PC-9 (cell line): Measurements from ENCODE around the gene BARX1. TPM values are rescaled to one million over a fixed set of nuclear protein-coding genes. Genes with fewer than 3 reads are reported as not detected.

Source experiments
- BruUV-seq: library from RNA; stranded (reverse); fragments of 400-500 nt; replicated peaks from 2 replicates; lab custom pipeline; 2021; lab: Mats Ljungman, UMichigan
- CTCF ChIA-PET: fragments of 300-600 bp; sonication (Branson Sonifier 250); formaldehyde crosslinking; loops from one replicate; lab custom pipeline; 2022; ENCODE audit warnings: antibody characterized with exemption; lab: Charles Lee
- POLR2A ChIA-PET: fragments of 300-600 bp; sonication (Branson Sonifier 250); formaldehyde crosslinking; loops from one replicate; lab custom pipeline; 2022; ENCODE audit warnings: antibody characterized with exemption; ENCODE audit not compliant: unreplicated experiment; lab: Charles Lee
- DNase-seq, 2 experiments: peaks; one replicate each; pipeline versions ENCODE4 v3.0.0 to v3.0.0-alpha.2; 2015 to 2022; ENCODE audit warnings: mixed read lengths in 1 of 2
- H2AFZ ChIP-seq: fragments of 200-600 bp; sonication (generic); 2 replicates; pipeline ENCODE4 v1.8.1; 2017; ENCODE audit warnings: antibody characterized with exemption
- H3F3A ChIP-seq: fragments of 200-600 bp; sonication (generic); 2 replicates; pipeline ENCODE4 v1.8.1; 2017; ENCODE audit warnings: antibody characterized with exemption, mild to moderate bottlenecking, low read depth; ENCODE audit not compliant: insufficient read depth
- H3K27ac ChIP-seq: fragments of 200-600 bp; sonication (generic); 2 replicates; pipeline ENCODE4 v1.6.1; 2016; ENCODE audit warnings: mixed run types
- H3K27me3 ChIP-seq: fragments of 200-600 bp; sonication (generic); 2 replicates; pipeline ENCODE4 v1.6.1; 2016; ENCODE audit warnings: low read depth, mixed run types; ENCODE audit not compliant: insufficient read depth
- H3K36me3 ChIP-seq: fragments of 200-600 bp; sonication (generic); 2 replicates; pipeline ENCODE4 v1.6.1; 2016; ENCODE audit warnings: low read depth, mixed run types
- H3K4me1 ChIP-seq: fragments of 200-600 bp; sonication (generic); replicated peaks from 2 replicates; pipeline ENCODE4 v1.6.1; 2016; ENCODE audit warnings: mixed run types; ENCODE audit not compliant: insufficient read depth
- H3K4me2 ChIP-seq: fragments of 200-600 bp; sonication (generic); 2 replicates; pipeline ENCODE4 v1.6.1; 2017; ENCODE audit warnings: mixed run types
- H3K4me3 ChIP-seq: fragments of 200-600 bp; sonication (generic); 2 replicates; pipeline ENCODE4 v1.6.1; 2016; ENCODE audit warnings: mixed run types
- H3K79me2 ChIP-seq: fragments of 200-600 bp; sonication (generic); 2 replicates; pipeline ENCODE4 v1.6.1; 2017; ENCODE audit warnings: low read depth, mixed run types
- H3K9me2 ChIP-seq: fragments of 200-600 bp; sonication (generic); 2 replicates; pipeline ENCODE4 v1.8.1; 2017; ENCODE audit warnings: mild to moderate bottlenecking; ENCODE audit not compliant: insufficient read depth
- H3K9me3 ChIP-seq: fragments of 200-600 bp; sonication (generic); 2 replicates; pipeline ENCODE4 v1.8.1; 2016; ENCODE audit warnings: low read depth; ENCODE audit not compliant: insufficient read depth
- H4K20me1 ChIP-seq: fragments of 200-600 bp; sonication (generic); 2 replicates; pipeline ENCODE4 v1.8.1; 2017; ENCODE audit not compliant: insufficient read depth
- EZH2 ChIP-seq: fragments of 200-600 bp; sonication (generic); IDR thresholded peaks from 2 replicates; pipeline ENCODE4 v1.8.0; 2017; ENCODE audit warnings: antibody characterized with exemption, low read depth
- intact Hi-C: fragments of 100-400 bp; cut with micrococcal nuclease; formaldehyde crosslinking; loops from one replicate; pipeline ENCODE4 v1.10.0; 2022; ENCODE audit not compliant: unreplicated experiment
- total RNA-seq: library from RNA; stranded (reverse); gene quantifications from 2 replicates; pipeline ENCODE4 v1.2.3, GENCODE V29; 2021
- TF ChIP-seq, protein P1 (sequence below): fragments of 200-600 bp; sonication (generic); conservative IDR thresholded peaks from 2 replicates; pipeline ENCODE4 v1.6.1; 2017; ENCODE audit warnings: mixed run types, antibody characterized with exemption, mild to moderate bottlenecking, moderate library complexity

The BARX1 gene
- total RNA-seq, 1 experiment from 2014 or later = not detected

DNA sequence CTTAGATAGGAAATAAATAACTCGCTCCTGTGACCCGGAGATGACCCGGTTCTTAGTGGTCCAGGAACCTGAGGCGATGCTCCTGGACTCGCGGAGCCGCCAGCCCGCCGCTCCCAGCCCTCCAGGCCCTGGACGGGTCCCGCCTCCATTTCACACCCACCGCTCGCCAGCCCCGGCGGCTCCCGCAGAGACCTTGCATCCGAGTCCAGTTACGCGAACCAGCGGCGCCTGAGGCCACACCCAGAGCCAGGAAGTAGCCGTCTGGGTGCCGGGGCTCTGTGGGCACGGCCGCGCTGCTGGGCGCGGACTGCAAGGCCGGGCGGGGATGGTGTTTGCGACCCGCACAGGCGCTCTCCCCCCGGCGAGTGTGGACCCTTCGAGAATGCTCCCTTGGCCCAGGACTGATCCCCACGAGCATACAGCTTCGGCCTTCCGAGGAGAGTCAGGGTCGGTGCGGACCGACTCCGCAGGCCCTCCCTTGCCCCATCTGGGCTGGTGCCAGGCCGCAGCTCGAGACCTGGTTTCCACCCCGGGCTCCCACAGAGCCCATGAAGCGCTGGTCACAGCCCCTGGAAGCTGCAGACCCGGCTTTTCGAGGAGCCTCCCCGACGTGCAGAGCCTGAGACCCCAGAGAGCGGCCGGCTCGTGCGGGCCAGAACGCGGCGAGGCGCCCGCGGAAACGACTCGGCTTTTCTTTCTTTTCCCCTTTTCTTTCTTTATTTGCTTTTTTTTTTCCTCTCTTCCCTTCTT is 5.2 kb upstream of the BARX1 start:
- Histone ChIP-seq H3K4me3 (no peak overlapping the region), H3F3A (no peaks in the 10 kb centered on the region), H3K9me3 (no peaks in the 10 kb centered on the region), H4K20me1 (no peaks in the 10 kb centered on the region), H3K4me2 (no peak overlapping the region), H3K27me3 (0 out of 2 replicates have a peak, but pooled peaks cover 2% of the 10 kb centered on the region), H3K79me2 (no peaks in the 10 kb centered on the region), H3K4me1 (no peaks in the 10 kb centered on the region), H3K27ac (no peak overlapping the region), H2AFZ (no peak overlapping the region), H3K9me2 (no peaks in the 10 kb centered on the region), H3K36me3 (no peaks in the 10 kb centered on the region)
- DNase-seq = no peak
- BruUV-seq = no TSS peak
- ChIA-PET POLR2A (no interaction called here), CTCF (no interaction called here)
- intact Hi-C loops = loop anchor here (2.0 to 10.0 kb wide), 3 partner anchors 396 to 852 kb away; no protein-coding TSS in a partner anchor
- no peak for TF ChIP-seq EZH2
- TF ChIP-seq, protein P1, sequence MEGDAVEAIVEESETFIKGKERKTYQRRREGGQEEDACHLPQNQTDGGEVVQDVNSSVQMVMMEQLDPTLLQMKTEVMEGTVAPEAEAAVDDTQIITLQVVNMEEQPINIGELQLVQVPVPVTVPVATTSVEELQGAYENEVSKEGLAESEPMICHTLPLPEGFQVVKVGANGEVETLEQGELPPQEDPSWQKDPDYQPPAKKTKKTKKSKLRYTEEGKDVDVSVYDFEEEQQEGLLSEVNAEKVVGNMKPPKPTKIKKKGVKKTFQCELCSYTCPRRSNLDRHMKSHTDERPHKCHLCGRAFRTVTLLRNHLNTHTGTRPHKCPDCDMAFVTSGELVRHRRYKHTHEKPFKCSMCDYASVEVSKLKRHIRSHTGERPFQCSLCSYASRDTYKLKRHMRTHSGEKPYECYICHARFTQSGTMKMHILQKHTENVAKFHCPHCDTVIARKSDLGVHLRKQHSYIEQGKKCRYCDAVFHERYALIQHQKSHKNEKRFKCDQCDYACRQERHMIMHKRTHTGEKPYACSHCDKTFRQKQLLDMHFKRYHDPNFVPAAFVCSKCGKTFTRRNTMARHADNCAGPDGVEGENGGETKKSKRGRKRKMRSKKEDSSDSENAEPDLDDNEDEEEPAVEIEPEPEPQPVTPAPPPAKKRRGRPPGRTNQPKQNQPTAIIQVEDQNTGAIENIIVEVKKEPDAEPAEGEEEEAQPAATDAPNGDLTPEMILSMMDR = no peak

DNA sequence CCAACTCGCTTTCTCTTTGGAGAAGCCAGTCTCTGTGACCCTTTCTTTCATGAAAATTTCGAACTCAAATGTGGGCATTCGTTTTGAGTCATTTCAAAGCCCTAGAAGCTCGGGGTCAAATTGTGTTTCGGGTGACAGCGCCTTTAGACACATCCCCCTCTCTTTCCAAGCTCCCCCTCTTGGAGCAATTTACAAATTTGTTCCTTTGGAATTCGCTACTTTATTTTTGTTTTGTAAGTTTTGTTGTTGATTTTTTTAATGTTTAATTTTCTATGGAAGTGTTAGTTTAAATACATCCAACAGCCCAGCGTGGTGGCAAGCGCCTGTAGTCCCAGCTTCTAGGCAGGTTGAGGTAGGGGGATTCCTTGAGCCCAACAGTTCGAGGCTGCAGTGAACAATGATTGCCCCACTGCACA is 4.6 kb upstream of the BARX1 start:
- intact Hi-C loops = loop anchor here (2.0 to 10.0 kb wide), 3 partner anchors 395 to 851 kb away; no protein-coding TSS in a partner anchor
- H4K20me1 ChIP-seq = no peaks in the 10 kb centered on the region
- DNase-seq = no peak
- H2AFZ ChIP-seq = no peak overlapping the region
- BruUV-seq = no TSS peak
- H3F3A ChIP-seq = no peaks in the 10 kb centered on the region
- H3K36me3 ChIP-seq = no peaks in the 10 kb centered on the region
- ChIA-PET CTCF (no interaction called here), POLR2A (no interaction called here)
- TF ChIP-seq, protein P1 = no peak
- no peak for TF ChIP-seq EZH2
- H3K27ac ChIP-seq = no peak overlapping the region
- H3K27me3 ChIP-seq = 0 out of 2 replicates have a peak, but pooled peaks cover 2% of the 10 kb centered on the region
- no peaks in the 10 kb centered on the region for H3K9me3 ChIP-seq
- H3K9me2 ChIP-seq = no peaks in the 10 kb centered on the region
- H3K4me2 ChIP-seq = no peak overlapping the region
- no peak overlapping the region for H3K4me3 ChIP-seq
- H3K4me1 ChIP-seq = no peaks in the 10 kb centered on the region
- no peaks in the 10 kb centered on the region for H3K79me2 ChIP-seq

DNA sequence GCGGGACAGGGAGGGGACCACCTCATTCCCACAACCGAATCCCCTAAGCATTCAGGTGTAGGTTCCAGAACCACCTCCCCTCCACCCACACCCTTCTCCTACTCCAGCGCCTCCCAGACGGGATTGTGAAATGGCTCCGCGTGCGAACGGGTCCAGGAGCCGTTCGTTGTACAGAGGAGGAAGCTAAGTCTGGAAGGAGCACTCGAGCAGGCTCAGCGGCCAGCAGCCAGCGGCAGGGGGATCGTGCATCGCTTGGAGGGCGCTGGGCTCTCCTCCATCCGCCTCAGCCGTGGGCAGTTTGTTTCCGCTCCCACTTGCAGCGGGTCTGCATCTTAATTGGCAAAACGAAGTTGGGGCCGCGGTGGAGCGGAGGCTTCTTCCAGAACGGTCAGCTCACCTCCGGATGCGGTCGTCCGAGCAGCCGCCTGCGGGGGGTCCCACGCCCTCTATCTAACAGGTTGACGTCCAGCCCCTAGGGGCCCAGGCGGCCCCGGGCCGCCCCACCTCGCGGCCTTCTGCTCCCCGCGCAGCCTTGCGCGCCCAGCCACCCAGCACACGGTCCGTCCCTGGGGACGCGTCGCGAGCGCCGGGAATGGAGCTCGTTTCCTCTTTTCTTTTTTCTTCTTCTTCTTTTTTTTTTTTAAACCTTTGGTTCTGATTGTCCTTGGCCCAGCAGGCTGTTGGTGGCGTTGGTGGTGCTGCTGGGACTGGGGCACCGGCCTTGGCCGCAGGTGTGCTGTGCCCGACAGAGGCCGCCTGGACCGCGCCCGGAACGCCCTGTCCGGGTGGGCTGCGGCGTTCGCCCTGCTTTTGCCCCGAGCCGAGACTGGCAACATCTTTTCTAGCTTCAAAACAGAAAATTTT is 3.9 kb upstream of the BARX1 start:
- Histone ChIP-seq H3K27me3 (0 out of 2 replicates have a peak, but pooled peaks cover 2% of the 10 kb centered on the region), H3K36me3 (no peaks in the 10 kb centered on the region), H3K9me2 (no peaks in the 10 kb centered on the region), H3K27ac (no peak overlapping the region), H3F3A (no peaks in the 10 kb centered on the region), H2AFZ (no peak overlapping the region), H3K4me2 (no peak overlapping the region), H3K9me3 (no peaks in the 10 kb centered on the region), H3K4me3 (no peak overlapping the region), H3K4me1 (no peaks in the 10 kb centered on the region), H4K20me1 (no peaks in the 10 kb centered on the region), H3K79me2 (no peaks in the 10 kb centered on the region)
- BruUV-seq = no TSS peak
- intact Hi-C loops = no loop called here
- ChIA-PET CTCF (no interaction called here), POLR2A (no interaction called here)
- DNase-seq = no peak
- no peak for TF ChIP-seq EZH2
- TF ChIP-seq, protein P1 = no peak
